GM12801 (cell line): ENCODE data around the gene KIF21A.

ENCODE experiments used
- CTCF ChIP-seq: IDR thresholded peaks from one replicate; pipeline ENCODE4 v1.5.1; 2011; ENCODE audit warnings: control low read depth; ENCODE audit not compliant: insufficient read length; ENCODE audit errors: extremely low read depth

KIF21A gene

DNA sequence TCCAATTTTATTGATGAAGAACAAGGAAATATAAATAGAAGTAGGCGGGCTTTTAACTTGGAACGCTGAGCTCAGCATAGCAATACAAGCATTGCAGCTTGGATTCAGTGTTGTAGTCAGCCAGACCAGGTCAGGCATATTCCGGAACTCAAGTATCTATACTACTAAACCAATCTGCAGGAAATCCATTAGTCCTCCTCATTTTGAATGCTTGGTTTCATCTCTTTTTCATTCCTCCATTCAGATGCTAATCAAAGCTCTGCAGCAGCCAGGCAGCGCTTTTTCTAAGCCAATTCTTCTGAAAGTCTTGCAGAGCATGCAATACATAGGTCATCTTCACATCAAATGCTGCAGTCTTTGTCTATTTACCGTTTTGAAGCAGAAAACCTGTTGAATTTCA is 49.0 kb downstream of the KIF21A start:
- TF ChIP-seq CTCF = no peak

GRCh38 chr12:39393179-39393578 is 49.7 kb downstream of the KIF21A start:
- TF ChIP-seq CTCF = no peak

DNA sequence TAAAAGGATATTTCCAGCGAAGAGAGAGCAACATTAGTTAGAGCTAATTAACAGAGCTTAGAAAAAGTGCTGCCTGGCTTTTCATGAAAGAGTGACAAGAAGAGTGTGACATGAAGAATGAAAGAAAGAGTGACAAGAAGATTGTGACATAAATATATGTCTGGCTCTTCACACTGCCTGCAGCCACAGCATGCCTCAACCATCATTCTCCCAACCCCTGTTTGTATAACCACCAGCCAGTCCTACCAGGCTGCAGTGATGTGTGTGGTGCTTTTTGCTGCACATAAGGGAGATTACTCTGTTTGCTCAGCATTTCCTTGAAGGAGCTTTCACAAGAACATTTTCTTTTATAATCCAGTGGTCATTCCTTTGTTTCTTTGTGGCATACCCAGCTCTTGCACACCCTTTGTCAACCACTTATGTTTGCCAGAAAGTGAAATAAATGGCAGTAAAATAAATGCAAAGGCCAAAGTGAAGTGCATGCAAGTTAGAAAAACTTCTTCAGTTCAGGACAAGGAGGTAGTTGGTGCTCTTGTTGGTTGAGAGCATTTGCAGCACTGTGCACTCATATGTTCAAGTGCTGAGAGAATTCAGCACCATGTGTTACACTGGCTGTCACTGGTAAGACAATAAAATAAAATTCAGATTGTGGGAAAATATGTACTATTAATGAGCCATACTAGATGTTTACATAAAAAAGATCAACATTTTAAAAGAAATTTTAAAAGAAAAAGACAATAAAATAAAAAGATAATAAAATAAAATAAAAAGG is 50.6 kb downstream of the KIF21A start:
- no peak for TF ChIP-seq CTCF

- no peak for TF ChIP-seq CTCF
These were observed 52.2 kb downstream of the KIF21A start for GRCh38 chr12:39390752-39391151.

GRCh38 chr12:39389399-39390150 is 53.3 kb downstream of the KIF21A start:
- TF ChIP-seq CTCF = no peak

GRCh38 chr12:39386335-39386734 is 56.6 kb downstream of the KIF21A start:
- no peak for TF ChIP-seq CTCF

- no peak for TF ChIP-seq CTCF
These were observed 59.8 kb downstream of the KIF21A start for GRCh38 chr12:39383114-39383513.
